ENCODE measurements around the gene METTL16.
A peak's percentile ranks its signal among the peaks of the same experiment; 100 is the strongest.

DNA sequence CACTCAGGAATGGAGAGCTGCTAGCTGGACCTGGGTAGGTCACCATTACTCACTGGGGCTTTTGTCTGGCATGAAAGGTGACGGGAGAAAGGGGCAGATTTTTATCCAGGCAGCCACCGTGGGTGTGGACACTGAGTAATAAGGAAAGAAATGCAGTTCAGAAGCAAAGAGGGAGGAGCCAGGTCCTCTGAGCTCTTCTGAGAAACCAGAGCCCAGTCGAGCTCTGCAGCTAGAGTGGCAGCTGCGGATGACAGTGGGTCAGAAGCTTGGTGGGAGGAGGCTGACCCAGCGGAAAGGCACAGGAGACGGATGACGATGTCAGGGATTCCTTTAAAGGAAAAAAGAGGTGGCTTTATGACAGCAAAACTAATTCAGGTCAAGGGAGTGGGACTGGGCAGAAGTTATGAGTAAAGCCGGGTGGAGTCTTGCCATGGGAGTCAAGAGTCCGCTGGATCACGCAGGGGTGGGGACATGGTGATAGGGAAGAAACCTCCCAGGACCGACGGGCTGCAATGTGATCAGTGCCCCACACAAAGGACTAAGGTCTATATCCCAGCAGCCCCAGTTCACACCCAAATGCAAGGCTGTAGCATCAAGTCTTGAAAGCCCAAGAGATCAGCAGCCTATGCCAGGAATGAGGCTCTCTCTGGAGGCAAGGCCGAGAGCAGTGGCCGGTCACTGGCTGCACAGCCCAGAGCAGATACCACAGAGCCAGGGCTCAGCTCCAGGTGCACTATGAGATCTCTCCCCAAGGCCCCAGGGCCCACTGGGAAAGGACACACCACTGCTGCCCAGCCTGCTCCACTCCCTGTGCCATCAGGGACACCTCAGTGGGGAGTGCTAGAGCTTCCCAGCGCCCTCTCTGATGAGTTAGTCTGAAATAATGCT is 104.5 kb downstream of the METTL16 start:
- TF ChIP-seq, protein P1, sequence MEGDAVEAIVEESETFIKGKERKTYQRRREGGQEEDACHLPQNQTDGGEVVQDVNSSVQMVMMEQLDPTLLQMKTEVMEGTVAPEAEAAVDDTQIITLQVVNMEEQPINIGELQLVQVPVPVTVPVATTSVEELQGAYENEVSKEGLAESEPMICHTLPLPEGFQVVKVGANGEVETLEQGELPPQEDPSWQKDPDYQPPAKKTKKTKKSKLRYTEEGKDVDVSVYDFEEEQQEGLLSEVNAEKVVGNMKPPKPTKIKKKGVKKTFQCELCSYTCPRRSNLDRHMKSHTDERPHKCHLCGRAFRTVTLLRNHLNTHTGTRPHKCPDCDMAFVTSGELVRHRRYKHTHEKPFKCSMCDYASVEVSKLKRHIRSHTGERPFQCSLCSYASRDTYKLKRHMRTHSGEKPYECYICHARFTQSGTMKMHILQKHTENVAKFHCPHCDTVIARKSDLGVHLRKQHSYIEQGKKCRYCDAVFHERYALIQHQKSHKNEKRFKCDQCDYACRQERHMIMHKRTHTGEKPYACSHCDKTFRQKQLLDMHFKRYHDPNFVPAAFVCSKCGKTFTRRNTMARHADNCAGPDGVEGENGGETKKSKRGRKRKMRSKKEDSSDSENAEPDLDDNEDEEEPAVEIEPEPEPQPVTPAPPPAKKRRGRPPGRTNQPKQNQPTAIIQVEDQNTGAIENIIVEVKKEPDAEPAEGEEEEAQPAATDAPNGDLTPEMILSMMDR (IDR thresholded peaks at IDR 0.05), result no peak
- TF ChIP-seq POLR2AphosphoS5 (IDR thresholded peaks at IDR 0.05; ENCODE audit: low read depth, low read length) (peak; percentile 26; the same call in 1 of the 2 replicates), CHD2 (IDR thresholded peaks at IDR 0.05; ENCODE audit: low read length, partially characterized antibody) (no peak), NFIC (IDR thresholded peaks at IDR 0.05; ENCODE audit: borderline replicate concordance) (no peak), EZH2phosphoT487 (IDR thresholded peaks at IDR 0.05; ENCODE audit: borderline replicate concordance, low read depth) (no peak), RCOR1 (IDR thresholded peaks at IDR 0.05; ENCODE audit: low read length) (no peak), TAF1 (IDR thresholded peaks at IDR 0.05; ENCODE audit: borderline replicate concordance, low read depth, low read length) (no peak), GABPA (IDR thresholded peaks at IDR 0.05; ENCODE audit: low read depth) (no peak), RXRA (IDR thresholded peaks at IDR 0.05; ENCODE audit: borderline replicate concordance, low read depth) (no peak)
- TF ChIP-seq, protein P2, sequence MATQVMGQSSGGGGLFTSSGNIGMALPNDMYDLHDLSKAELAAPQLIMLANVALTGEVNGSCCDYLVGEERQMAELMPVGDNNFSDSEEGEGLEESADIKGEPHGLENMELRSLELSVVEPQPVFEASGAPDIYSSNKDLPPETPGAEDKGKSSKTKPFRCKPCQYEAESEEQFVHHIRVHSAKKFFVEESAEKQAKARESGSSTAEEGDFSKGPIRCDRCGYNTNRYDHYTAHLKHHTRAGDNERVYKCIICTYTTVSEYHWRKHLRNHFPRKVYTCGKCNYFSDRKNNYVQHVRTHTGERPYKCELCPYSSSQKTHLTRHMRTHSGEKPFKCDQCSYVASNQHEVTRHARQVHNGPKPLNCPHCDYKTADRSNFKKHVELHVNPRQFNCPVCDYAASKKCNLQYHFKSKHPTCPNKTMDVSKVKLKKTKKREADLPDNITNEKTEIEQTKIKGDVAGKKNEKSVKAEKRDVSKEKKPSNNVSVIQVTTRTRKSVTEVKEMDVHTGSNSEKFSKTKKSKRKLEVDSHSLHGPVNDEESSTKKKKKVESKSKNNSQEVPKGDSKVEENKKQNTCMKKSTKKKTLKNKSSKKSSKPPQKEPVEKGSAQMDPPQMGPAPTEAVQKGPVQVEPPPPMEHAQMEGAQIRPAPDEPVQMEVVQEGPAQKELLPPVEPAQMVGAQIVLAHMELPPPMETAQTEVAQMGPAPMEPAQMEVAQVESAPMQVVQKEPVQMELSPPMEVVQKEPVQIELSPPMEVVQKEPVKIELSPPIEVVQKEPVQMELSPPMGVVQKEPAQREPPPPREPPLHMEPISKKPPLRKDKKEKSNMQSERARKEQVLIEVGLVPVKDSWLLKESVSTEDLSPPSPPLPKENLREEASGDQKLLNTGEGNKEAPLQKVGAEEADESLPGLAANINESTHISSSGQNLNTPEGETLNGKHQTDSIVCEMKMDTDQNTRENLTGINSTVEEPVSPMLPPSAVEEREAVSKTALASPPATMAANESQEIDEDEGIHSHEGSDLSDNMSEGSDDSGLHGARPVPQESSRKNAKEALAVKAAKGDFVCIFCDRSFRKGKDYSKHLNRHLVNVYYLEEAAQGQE (IDR thresholded peaks at IDR 0.05; ENCODE audit: low read depth, low read length), result no peak
- TF ChIP-seq, protein P3, sequence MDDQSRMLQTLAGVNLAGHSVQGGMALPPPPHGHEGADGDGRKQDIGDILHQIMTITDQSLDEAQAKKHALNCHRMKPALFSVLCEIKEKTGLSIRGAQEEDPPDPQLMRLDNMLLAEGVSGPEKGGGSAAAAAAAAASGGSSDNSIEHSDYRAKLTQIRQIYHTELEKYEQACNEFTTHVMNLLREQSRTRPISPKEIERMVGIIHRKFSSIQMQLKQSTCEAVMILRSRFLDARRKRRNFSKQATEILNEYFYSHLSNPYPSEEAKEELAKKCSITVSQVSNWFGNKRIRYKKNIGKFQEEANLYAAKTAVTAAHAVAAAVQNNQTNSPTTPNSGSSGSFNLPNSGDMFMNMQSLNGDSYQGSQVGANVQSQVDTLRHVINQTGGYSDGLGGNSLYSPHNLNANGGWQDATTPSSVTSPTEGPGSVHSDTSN (IDR thresholded peaks at IDR 0.05), result peak; percentile 71

All from SK-N-SH (cell line).